Activated T-cell treated with anti-CD3 and anti-CD28 coated beads for 1 hour (primary cell): ENCODE results near the gene PBX1.
A peak's percentile ranks its signal among the peaks of the same experiment; 100 is the strongest.
"Not testable (repeated sequence)": the region's sequence is repeated elsewhere in the genome, so short reads cannot be mapped to it uniquely, and the experiment has no call there.

Experiments
- DNase-seq: peaks from one replicate; pipeline ENCODE4 v3.0.0-alpha.2; 2020; ENCODE audit warnings: low read depth

PBX1 gene

GRCh38 chr1:164558461-164559341 is at the start of gene PBX1:
PBX1 (plus strand) TSS chr1:164559184.
- DNase-seq = peak; percentile 46

GRCh38 chr1:164510435-164510834 is 48.5 kb upstream of the PBX1 start:
- DNase-seq = no peak

- DNase-seq = no peak
Measured at GRCh38 chr1:164511001-164511705, 47.8 kb upstream of the PBX1 start.

- no peak for DNase-seq
Measured at GRCh38 chr1:164515231-164515630, 43.8 kb upstream of the PBX1 start.

GRCh38 chr1:164515711-164516331 is 43.2 kb upstream of the PBX1 start:
- no peak for DNase-seq

- no peak for DNase-seq
Measured at GRCh38 chr1:164516591-164516990, 42.4 kb upstream of the PBX1 start.

- DNase-seq = no peak
Measured at GRCh38 chr1:164518692-164519332, 40.2 kb upstream of the PBX1 start.

GRCh38 chr1:164519426-164519825 is 39.6 kb upstream of the PBX1 start:
- no peak for DNase-seq

GRCh38 chr1:164524810-164525209 is 34.2 kb upstream of the PBX1 start:
- DNase-seq = no peak

- no peak for DNase-seq
Measured at GRCh38 chr1:164534863-164535610, 23.9 kb upstream of the PBX1 start.

- DNase-seq = not testable (repeated sequence)
Measured at GRCh38 chr1:164552463-164552988, 6.5 kb upstream of the PBX1 start.

- DNase-seq = no peak
Measured at GRCh38 chr1:164557270-164557669, 1.7 kb upstream of the PBX1 start.

- DNase-seq = no peak
Measured at GRCh38 chr1:164559342-164560051, 513 bp downstream of the PBX1 start.

- DNase-seq = no peak
Measured at GRCh38 chr1:164560121-164560541, 1.1 kb downstream of the PBX1 start.

GRCh38 chr1:164560556-164560955 is 1.6 kb downstream of the PBX1 start:
- no peak for DNase-seq

- DNase-seq = no peak
Measured at GRCh38 chr1:164561007-164561406, 2.0 kb downstream of the PBX1 start.

- no peak for DNase-seq
Measured at GRCh38 chr1:164561472-164561871, 2.5 kb downstream of the PBX1 start.

- DNase-seq = no peak
Measured at GRCh38 chr1:164562061-164562460, 3.1 kb downstream of the PBX1 start.

GRCh38 chr1:164562511-164562910 is 3.5 kb downstream of the PBX1 start:
- no peak for DNase-seq

- DNase-seq = no peak
Measured at GRCh38 chr1:164562947-164563520, 4.0 kb downstream of the PBX1 start.
